ENCODE measurements around the gene EPM2AIP1.

- no peak for TF ChIP-seq CTCF (IDR thresholded peaks at IDR 0.05)
- no peak for TF ChIP-seq YY1 (IDR thresholded peaks at IDR 0.05; ENCODE audit: low read depth)
- TF ChIP-seq RCOR1 (IDR thresholded peaks at IDR 0.05; ENCODE audit: low read length), result no peak
- no peak for TF ChIP-seq SMC3 (IDR thresholded peaks at IDR 0.05; ENCODE audit: low read depth, low read length)
- TF ChIP-seq EZH2phosphoT487 (IDR thresholded peaks at IDR 0.05; ENCODE audit: borderline replicate concordance, low read depth), result no peak
- no peak for TF ChIP-seq EP300 (IDR thresholded peaks at IDR 0.05; ENCODE audit: borderline replicate concordance in 1 of 2, low read depth in 1 of 2, low read length in 1 of 2)
Observed at GRCh38 chr3:36954452-36955134, 38.3 kb downstream of the EPM2AIP1 start.

Measured in SK-N-SH (cell line).